ENCODE results near the gene PFDN2.

DNA sequence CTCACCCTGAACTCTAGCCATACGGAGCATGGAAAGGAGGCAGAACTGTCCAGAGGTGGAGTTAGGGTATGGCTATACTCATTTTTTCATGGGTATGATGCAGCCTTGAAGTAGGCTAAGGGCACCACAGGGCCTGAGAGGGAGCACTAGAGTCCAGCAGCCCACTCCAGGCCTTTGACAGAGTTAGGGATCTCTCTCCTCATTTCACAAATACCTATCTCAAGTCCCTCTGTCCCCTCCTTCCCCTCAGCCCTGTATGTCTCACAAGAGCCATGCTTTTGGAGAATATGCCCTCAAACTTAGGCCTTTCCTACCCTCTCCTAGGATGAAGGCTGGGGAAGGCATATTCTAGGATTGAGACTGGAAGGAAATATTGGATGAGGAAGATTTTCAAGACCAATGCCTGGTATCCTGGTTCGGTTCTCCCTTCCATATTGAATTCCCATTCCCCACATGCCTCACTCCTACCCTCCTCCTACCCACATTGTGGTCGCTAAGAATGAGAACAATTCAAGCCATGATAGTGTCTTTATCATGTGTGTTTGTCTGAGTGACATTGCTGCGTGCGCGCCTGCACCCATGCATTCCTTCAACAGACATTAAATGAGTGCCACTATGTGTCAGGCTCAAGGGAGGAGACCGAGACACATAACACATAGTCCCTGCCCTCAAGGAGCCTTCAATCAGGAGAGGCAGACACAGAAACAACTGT lies 25.9 kb downstream of the PFDN2 start:
- no peak for TF ChIP-seq TEAD4 (IDR thresholded peaks at IDR 0.05; ENCODE audit: low read depth, low read length)
- TF ChIP-seq TCF12 (IDR thresholded peaks at IDR 0.05; ENCODE audit: low read depth, low read length), result no peak
- TF ChIP-seq POLR2A (IDR thresholded peaks at IDR 0.05; ENCODE audit: control extremely low read depth in 1 of 2, low read depth in 2 of 2, low read length in 2 of 2), result no peak
- TF ChIP-seq, protein P1, sequence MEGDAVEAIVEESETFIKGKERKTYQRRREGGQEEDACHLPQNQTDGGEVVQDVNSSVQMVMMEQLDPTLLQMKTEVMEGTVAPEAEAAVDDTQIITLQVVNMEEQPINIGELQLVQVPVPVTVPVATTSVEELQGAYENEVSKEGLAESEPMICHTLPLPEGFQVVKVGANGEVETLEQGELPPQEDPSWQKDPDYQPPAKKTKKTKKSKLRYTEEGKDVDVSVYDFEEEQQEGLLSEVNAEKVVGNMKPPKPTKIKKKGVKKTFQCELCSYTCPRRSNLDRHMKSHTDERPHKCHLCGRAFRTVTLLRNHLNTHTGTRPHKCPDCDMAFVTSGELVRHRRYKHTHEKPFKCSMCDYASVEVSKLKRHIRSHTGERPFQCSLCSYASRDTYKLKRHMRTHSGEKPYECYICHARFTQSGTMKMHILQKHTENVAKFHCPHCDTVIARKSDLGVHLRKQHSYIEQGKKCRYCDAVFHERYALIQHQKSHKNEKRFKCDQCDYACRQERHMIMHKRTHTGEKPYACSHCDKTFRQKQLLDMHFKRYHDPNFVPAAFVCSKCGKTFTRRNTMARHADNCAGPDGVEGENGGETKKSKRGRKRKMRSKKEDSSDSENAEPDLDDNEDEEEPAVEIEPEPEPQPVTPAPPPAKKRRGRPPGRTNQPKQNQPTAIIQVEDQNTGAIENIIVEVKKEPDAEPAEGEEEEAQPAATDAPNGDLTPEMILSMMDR (IDR thresholded peaks at IDR 0.05; ENCODE audit: control extremely low read depth in 1 of 3, insufficient read depth in 1 of 3, low read depth in 1 of 3, low read length in 3 of 3), result no peak
- TF ChIP-seq RFX5 (IDR thresholded peaks at IDR 0.05; ENCODE audit: borderline replicate concordance, low read depth, low read length), result no peak
- no peak for TF ChIP-seq CREB1 (IDR thresholded peaks at IDR 0.05)

Measured in H1 (cell line).